Activated CD4-positive, alpha-beta T cell treated with anti-CD3 and anti-CD28 coated beads, Interleukin-2, amount 50 U/mL, for 1 hour (primary cell): ENCODE results near the gene CFAP126.
"Not testable (repeated sequence)": the region's sequence is repeated elsewhere in the genome, so short reads cannot be mapped to it uniquely, and the experiment has no call there.

ENCODE experiments used
- DNase-seq: peaks from one replicate; pipeline ENCODE4 v3.0.0-alpha.2; 2020

The CFAP126 gene, protein sequence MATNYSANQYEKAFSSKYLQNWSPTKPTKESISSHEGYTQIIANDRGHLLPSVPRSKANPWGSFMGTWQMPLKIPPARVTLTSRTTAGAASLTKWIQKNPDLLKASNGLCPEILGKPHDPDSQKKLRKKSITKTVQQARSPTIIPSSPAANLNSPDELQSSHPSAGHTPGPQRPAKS

DNA sequence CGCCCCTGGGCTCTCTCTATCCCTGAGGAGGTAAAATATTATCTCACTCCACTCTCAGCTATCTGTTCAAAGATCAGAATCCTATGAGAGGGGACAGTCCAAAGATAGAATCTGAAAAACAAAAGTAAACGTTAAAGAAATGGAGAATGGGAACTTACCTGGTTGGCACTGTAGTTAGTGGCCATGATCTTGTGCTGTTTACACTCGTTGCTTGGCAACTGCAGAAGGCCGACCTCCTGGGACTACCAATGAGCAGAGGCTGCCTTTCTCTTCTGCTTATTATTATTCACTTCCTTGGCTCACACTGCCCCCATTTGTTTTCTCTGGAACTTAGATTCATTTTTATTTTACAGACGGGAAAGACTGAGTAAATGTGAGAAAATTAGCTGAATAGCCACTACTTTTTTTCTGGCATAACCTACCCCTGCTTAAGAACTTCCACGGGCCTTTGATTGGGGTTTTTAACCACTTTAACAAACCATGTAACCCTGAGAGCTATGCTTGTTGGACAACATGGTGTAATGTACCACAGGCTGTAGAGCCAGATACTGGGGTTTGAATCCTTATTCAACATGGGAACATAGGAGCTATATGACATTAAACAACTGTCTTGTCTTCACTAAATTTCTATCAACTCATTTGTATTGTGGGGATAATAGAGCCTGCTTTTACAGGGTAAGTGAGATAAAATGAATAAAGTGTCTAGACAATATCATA is at the start of gene CFAP126:
CFAP126 (minus strand) TSS at position 193 of the 717 bp plus-strand sequence; CDS start at position 185, 8 bp downstream.
- peak; percentile 38 for DNase-seq

DNA sequence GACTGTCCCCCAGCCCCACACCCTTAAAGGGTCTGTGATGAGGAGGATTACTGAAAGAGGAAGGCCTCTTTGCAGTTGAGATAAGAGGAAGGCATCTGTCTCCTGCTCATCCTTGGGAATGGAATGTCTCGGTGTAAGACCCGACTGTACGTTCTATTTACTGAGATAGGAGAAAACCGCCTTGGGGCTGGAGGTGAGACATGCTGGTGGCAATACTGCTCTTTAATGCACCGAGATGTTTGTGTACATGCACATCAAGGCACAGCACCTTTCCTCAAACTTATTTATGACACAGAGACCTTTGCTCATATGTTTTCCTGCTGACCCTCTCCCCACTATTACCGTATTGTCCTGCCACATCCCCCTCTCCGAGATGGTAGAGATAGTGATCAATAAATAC is 45.4 kb upstream of the CFAP126 start:
- not testable (repeated sequence) for DNase-seq

GRCh38 chr1:161410636-161410970 is 42.9 kb upstream of the CFAP126 start:
- DNase-seq = not testable (repeated sequence)

DNA sequence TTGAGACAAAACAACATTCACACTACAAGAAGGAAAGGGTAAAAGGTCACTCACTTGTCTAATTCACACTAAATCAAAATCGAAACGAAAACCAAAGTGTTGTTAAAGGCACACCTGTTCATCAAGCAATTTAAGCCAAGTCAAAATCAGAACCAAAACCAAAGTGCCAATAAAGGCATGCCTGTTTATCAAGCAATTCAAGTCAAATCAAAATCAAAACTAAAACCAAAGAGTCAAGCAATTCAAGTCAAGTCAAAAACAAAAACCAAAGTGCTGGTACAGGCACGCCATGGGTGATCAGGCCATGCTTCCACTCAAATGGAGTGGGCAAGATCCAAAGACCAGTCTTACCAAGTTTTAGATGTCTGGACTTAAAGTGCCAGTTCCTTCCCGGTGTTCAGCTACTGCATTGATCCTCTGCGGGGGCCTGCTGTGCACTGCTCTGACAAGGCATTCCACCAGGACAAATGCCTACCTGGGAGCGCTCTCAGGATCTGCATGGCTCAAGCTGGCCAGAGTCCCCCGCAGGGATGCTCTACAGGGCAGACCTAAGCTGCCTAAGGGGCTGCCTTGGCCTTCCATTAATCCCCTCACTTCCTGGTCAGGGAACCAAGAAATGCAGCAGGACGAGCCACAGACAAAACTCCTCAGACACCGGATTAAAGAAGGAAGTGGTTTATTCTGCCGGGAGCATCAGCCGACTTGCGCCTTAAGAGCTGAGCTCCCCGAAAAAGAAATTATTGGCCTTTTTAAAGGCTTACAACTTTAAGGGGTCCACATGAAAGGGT is 42.4 kb upstream of the CFAP126 start:
- DNase-seq = not testable (repeated sequence)

DNA sequence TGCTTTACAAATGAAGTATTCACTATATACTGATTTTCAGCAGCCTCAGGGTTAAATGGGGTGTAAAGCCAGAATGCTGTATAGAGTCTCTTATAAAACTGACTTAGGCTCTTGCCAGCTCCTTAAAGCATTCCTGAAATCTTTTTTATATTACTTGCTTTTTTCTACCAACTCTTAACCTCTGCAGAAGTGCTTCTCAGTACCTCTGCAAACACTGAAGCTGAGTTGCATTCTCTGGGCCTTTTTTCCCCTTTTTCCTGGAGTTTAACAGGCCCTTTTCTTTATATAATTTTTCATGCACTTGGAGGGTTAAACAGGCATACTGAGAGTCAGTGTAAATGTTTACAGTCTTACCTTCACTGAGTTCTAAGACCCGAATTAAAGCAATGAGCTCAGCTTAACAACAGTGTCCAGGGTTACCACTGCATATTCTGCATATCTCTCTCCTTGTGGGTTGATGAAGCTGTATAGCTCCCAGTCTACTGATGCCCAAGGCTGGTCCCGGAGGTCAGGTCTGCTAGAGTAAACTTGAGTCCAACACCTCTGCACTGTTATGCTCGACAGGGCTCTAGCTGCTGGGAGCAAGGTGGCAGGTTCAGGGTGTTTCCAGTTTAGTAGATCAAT is 40.9 kb upstream of the CFAP126 start:
- no peak for DNase-seq

GRCh38 chr1:161407451-161407985 is 39.8 kb upstream of the CFAP126 start:
- DNase-seq = no peak

DNA sequence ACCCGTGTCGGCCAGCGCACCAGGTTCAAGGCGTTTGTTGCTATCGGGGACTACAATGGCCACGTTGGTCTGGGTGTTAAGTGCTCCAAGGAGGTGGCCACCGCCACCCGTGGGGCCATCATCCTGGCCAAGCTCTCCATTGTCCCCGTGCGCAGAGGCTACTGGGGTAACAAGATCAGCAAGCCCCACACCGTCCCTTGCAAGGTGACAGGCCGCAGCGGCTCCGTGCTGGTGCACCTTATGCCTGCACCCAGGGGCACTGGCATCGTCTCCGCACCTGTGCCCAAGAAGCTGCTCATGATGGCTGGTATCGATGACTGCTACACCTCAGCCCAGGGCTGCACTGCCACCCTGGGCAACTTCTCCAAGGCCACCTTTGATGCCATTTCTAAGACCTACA is 38.9 kb upstream of the CFAP126 start:
- DNase-seq = not testable (repeated sequence)

GRCh38 chr1:161404051-161404597 is 36.4 kb upstream of the CFAP126 start:
- no peak for DNase-seq

- no peak for DNase-seq
Observed at GRCh38 chr1:161402446-161402845, 34.8 kb upstream of the CFAP126 start.

GRCh38 chr1:161399257-161399998 is 31.8 kb upstream of the CFAP126 start:
- peak; percentile 95 for DNase-seq

- DNase-seq = no peak
Observed at GRCh38 chr1:161398900-161399256, 31.2 kb upstream of the CFAP126 start.

GRCh38 chr1:161397038-161397437 is 29.4 kb upstream of the CFAP126 start:
- DNase-seq = not testable (repeated sequence)

DNA sequence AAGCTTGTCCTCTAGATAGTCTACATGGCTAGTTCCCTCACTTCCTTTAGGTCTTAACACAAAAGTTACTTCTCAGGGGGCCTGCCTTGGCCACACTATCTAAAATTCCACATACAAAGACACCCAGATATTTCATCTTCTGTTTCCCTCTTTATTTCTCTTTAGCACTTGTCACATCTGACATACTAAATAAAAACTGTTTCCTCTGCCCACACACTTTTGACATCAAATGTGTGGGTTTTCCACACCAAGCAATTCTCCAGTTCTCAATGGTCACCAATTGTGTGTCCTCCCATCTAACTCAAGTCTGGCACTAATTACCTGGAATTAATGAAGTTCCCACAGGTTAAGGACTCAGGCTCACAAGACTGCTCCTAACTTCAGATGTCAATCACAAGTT is 25.5 kb upstream of the CFAP126 start:
- no peak for DNase-seq

DNA sequence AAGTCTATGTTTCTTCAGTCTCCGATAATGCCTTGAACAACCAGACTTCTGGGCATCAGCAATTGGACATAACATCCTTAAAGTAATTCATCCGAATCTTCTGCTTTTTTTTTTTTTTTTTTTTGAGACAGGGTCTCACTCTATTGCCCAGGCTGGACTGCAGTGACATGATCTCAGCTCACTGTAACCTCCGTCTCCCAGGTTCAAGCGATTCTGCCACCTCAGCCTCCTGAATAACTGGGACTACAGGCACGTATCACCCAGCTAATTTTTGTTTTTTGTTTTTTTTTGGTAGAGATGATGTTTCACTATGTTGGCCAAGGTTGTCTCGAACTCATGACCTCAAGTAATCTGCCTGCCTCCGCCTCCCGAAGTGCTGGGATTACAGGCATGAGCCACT is 23.9 kb upstream of the CFAP126 start:
- no peak for DNase-seq

DNA sequence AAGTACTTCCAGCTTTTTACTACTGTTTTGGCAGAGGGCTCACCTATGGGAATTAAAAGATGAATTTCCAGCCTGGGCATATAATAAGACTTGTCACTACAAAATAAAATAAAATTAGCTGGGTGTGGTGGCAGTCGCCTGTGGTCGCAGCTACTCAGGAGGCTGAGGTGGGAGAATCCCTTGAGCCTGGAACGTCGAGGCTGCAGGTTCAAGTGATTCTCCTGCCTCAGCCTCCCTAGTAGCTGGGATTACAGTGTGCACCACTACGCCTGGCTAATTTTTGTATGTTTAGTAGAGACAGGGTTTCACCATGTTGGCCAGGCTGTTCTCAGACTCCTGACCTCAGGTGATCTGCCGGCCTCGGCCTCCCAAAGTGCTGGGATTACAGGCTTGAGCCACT is 23.5 kb upstream of the CFAP126 start:
- not testable (repeated sequence) for DNase-seq

GRCh38 chr1:161390559-161390858 is 22.8 kb upstream of the CFAP126 start:
- no peak for DNase-seq

DNA sequence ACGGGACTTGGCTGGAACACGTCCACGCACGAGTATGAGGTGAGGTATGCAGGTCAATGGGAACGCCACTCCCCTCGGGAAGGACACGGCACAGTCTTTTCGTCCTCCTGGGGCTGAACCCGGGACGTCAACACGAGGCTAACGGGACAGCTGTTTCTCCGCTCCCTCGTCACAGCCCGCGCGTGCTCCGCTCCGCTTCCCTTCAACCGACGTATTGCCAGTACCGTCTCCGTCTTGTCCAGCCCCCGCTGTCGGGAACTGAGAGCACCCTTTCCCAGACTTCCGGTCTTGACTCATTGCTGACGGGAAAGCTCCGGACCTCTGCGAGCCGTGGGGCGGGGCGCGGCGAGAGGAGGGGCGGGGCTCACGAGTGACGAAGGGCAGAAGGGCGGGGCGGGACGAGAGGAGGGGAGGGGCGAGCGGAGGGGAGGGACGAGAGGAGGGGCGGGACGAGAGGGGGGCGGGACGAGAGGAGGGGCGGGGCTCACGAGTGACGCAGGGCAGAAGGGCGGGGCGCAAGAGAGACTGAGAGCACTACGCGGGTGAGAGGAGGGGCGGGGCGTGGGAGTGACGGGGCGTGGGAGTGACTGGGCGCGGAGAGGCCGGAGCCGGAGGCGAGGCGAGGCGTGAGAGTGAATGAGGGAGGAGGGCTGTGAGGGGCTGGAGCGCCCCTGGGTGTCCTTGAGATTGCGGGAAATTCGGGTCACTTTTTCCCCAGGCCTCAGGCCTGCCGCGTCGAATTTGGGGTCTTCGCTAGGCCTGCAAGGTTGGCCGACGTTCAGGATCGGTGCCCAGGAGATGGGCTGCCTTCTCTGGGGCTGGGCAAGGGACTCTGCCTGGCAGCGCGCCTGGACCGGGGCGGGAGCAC is 22.2 kb upstream of the CFAP126 start:
- DNase-seq = peak; percentile 96

GRCh38 chr1:161389158-161389557 is 21.5 kb upstream of the CFAP126 start:
- not testable (repeated sequence) for DNase-seq

DNA sequence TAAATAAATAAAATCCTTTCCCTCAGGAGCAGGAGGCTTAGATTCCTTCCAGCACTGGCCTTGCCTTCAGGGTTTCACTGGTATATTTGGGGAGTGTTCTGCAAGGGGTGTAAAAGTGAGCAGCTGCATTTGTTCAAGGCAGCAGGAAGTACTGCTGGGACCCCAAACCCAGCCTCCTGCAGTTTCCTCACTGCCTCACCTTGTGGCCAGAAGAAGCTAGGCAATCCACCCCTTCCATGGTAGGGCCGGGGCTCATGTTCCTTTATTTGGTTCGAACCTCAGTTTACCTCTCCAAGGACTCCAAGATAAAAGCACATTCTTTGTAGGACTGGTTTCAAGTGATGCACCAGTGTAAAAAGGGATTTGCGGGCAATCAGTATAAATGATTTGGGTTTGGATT is 21.0 kb upstream of the CFAP126 start:
- no peak for DNase-seq

DNA sequence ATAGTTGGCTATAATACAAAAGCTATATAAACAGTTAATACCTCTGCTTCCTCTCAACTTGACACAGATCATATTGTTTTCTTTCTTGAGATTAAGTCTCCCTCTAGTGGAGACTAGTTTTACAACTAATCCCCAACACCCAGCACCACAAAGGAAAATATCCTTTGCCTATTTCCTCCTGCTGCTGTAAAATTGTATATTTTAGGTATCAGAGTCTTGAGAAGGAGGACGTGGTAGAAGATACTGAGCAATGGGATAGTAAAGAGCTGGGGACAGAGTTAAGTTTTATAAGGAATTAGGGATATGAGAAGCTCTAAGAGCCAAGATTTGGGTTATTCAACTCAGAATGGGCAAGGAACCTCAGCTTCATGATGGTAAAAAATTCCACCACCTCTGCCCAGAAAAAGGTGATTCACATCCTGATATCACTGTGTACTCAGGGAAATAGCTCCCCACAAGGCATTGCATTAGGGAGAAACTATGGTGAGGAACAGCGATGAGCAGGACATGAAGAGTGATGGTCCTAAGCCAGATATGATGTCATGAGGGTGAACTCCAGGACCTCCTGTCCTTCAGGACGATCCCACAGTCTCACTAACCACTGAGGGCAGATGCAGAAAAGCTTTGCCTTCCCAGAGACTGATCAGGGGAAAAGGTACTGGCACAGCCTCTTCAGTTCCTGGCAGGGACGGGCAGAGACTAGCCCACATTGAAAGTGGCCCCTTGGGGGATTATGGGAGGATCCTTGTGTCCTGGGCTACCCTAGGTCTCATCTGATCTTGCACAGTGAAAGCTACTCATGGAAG is 14.7 kb upstream of the CFAP126 start:
- no peak for DNase-seq

- no peak for DNase-seq
Observed at GRCh38 chr1:161381707-161382106, 14.0 kb upstream of the CFAP126 start.
